ENCODE results near the gene NCMAP. TPM values are rescaled to one million over a fixed set of nuclear protein-coding genes. Genes with fewer than 3 reads are reported as not detected.
A peak's percentile ranks its signal among the peaks of the same experiment; 100 is the strongest.

NCMAP gene
- total RNA-seq, result under 1 TPM; 0.16 to 0.22 TPM

DNA sequence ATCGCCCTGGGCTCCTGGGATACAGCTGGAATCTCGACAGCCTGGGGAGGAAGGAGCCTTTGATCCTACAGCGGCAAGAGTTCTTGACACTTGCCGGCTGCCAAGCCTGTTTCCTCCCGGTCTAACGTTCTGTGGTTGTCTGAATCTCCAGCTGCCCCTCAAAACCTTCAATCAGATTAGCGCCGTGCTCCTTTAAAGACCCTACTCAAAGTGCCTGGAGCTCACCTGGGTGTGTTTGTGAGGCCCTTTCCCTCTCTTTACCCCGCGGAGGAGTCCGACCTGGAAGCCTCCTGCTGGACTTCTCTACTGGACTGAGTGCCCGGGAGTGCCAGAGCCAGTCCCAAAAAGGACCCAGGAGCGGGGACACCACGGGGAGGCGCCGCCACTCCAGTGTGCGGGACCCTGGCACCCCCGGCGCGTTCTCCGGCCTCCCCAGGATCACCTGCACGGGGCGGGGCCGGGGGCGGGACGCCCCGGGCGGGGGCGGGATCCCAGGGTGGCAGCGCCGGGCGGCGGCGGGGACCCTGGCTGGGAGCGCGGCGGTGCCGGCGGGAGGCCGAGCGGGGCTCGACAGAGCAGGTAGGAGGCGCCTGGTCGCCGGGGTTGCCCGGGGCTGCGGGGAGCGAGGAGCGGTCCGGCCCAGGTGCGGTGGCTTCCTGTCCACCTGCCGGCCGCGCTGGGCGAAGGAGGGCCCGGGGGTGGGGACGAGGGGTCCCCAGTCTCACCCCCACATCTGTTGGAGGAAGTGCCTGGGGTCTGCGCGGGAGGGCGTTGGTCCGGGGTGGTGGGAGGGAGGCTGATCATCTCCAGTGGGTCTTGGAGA, at the start of gene NCMAP:
Gene NCMAP (plus strand): TSS at position 497 of the 823 bp plus-strand sequence. CDS start 39,344 bp downstream, outside the sequence.
- Histone ChIP-seq H3K4me1 (peaks cover 0 to 13% of the 10 kb centered on the region in 2 donors), H3K27me3 (no peaks in the 10 kb centered on the region), H3K27ac (no peak within 1 kb of the TSS), H3K4me3 (peak within 1 kb of the TSS; percentile 25 to 41), H3K9me3 (no peaks in the 10 kb centered on the region), H3K36me3 (no peaks in the 10 kb centered on the region)
- no peak for DNase-seq (ENCODE audit: low spot score)
- TF ChIP-seq, protein P1, sequence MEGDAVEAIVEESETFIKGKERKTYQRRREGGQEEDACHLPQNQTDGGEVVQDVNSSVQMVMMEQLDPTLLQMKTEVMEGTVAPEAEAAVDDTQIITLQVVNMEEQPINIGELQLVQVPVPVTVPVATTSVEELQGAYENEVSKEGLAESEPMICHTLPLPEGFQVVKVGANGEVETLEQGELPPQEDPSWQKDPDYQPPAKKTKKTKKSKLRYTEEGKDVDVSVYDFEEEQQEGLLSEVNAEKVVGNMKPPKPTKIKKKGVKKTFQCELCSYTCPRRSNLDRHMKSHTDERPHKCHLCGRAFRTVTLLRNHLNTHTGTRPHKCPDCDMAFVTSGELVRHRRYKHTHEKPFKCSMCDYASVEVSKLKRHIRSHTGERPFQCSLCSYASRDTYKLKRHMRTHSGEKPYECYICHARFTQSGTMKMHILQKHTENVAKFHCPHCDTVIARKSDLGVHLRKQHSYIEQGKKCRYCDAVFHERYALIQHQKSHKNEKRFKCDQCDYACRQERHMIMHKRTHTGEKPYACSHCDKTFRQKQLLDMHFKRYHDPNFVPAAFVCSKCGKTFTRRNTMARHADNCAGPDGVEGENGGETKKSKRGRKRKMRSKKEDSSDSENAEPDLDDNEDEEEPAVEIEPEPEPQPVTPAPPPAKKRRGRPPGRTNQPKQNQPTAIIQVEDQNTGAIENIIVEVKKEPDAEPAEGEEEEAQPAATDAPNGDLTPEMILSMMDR (IDR thresholded peaks at IDR 0.05), result peak in 1 of 2 donors; percentile 41

DNA sequence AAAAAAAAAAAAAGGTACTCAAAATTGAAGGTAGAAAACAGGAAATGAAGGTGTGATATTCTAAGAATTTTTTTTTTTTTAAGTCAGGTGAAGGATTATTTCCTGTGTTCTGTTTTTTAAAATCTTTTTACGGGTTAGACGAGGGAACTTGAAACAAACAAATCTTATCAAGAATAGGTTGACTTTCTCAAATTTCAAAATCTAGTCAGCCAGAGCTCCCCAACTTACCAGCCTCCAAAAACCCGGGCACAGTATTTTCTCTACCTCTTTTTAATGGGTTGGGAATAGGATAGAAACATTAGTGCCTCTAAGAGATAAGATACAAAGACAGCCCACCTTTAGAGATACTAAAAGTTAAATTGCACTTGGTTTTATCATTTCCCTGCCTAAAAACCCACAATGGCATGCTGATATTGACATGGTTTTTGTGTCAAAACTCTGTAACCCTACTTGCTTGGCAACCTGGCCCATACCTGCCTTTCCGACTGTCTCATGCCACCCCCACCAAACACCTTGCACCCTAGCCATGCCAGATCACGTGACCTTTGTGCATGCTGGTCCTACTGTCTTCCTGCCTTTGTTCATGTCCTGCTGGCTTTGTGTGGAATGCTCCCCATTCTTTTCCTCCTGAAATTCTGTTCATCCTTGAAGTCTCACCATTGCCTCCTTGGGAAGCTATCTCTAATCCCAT, 49.1 kb upstream of the NCMAP start:
- Histone ChIP-seq H3K36me3 (no peaks in the 10 kb centered on the region), H3K4me3 (no peak overlapping the region), H3K4me1 (peaks cover 0 to 14% of the 10 kb centered on the region in 2 donors), H3K27ac (no peak overlapping the region), H3K27me3 (no peaks in the 10 kb centered on the region), H3K9me3 (no peaks in the 10 kb centered on the region)
- TF ChIP-seq, protein P1 (IDR thresholded peaks at IDR 0.05), result no peak
- DNase-seq (ENCODE audit: low spot score), result no peak

GRCh38 chr1:24507405-24507804, 48.5 kb upstream of the NCMAP start:
- Histone ChIP-seq H3K4me1 (peaks cover 0 to 14% of the 10 kb centered on the region in 2 donors), H3K27me3 (no peaks in the 10 kb centered on the region), H3K4me3 (no peak overlapping the region), H3K27ac (no peak overlapping the region), H3K36me3 (no peaks in the 10 kb centered on the region), H3K9me3 (no peaks in the 10 kb centered on the region)
- TF ChIP-seq, protein P1 (IDR thresholded peaks at IDR 0.05), result no peak
- DNase-seq (ENCODE audit: low spot score), result no peak

GRCh38 chr1:24508911-24509310, 47.0 kb upstream of the NCMAP start:
- H3K27me3 ChIP-seq, result no peaks in the 10 kb centered on the region
- H3K9me3 ChIP-seq, result no peaks in the 10 kb centered on the region
- H3K4me3 ChIP-seq, result no peak overlapping the region
- no peak overlapping the region for H3K27ac ChIP-seq
- TF ChIP-seq, protein P1 (IDR thresholded peaks at IDR 0.05), result no peak
- peaks cover 0 to 7% of the 10 kb centered on the region in 2 donors for H3K4me1 ChIP-seq
- no peak for DNase-seq (ENCODE audit: low spot score)
- no peaks in the 10 kb centered on the region for H3K36me3 ChIP-seq

- Histone ChIP-seq H3K27me3 (no peaks in the 10 kb centered on the region), H3K4me3 (no peak overlapping the region), H3K4me1 (no peaks in the 10 kb centered on the region), H3K27ac (no peak overlapping the region), H3K9me3 (no peaks in the 10 kb centered on the region), H3K36me3 (no peaks in the 10 kb centered on the region)
- no peak for DNase-seq (ENCODE audit: low spot score)
- TF ChIP-seq, protein P1 (IDR thresholded peaks at IDR 0.05), result no peak
These were observed 42.2 kb upstream of the NCMAP start for GRCh38 chr1:24513706-24514105.

All from right atrium auricular region (tissue), 2 donors.